DOHH2 (cell line): ENCODE results near the gene TMEM250.

Experiments used
- H3F3A ChIP-seq: fragments of 200-600 bp; sonication (generic), shearing (Covaris generic); 2 replicates; pipeline ENCODE4 v1.6.0; 2016; ENCODE audit warnings: antibody characterized with exemption, mild to moderate bottlenecking; ENCODE audit not compliant: control insufficient read depth, insufficient read depth
- H3K27ac ChIP-seq: fragments of 200-600 bp; sonication (generic); 2 replicates; pipeline ENCODE4 v1.5.1; 2014; ENCODE audit warnings: low read depth, mild to moderate bottlenecking, low read length, moderate library complexity
- H3K27me3 ChIP-seq: fragments of 200-600 bp; sonication (generic); 2 replicates; pipeline ENCODE4 v1.6.1; 2014; ENCODE audit warnings: mild to moderate bottlenecking, low read length, mixed read lengths; ENCODE audit not compliant: control insufficient read depth
- H3K36me3 ChIP-seq: fragments of 200-600 bp; sonication (generic); 2 replicates; pipeline ENCODE4 v1.6.1; 2014; ENCODE audit warnings: mild to moderate bottlenecking, low read length, moderate library complexity, mixed read lengths; ENCODE audit not compliant: control insufficient read depth
- H3K4me1 ChIP-seq: fragments of 200-600 bp; sonication (generic); 2 replicates; pipeline ENCODE4 v1.6.1; 2014; ENCODE audit warnings: mild to moderate bottlenecking, low read length, mixed read lengths; ENCODE audit not compliant: control insufficient read depth
- H3K4me2 ChIP-seq: fragments of 200-600 bp; sonication (generic); 2 replicates; pipeline ENCODE4 v1.6.0; 2014; ENCODE audit warnings: mild to moderate bottlenecking, low read length, moderate library complexity
- H3K4me3 ChIP-seq: fragments of 200-600 bp; sonication (generic); 2 replicates; pipeline ENCODE4 v1.5.1; 2014; ENCODE audit warnings: mild to moderate bottlenecking, low read length, mixed read lengths
- H3K79me2 ChIP-seq: fragments of 200-600 bp; sonication (generic); 2 replicates; pipeline ENCODE4 v1.6.1; 2014; ENCODE audit warnings: mild to moderate bottlenecking, low read length, mixed read lengths; ENCODE audit not compliant: control insufficient read depth
- H3K9me2 ChIP-seq: fragments of 200-600 bp; sonication (generic); replicated peaks from 2 replicates; pipeline ENCODE4 v1.6.1; 2014; ENCODE audit warnings: mild to moderate bottlenecking, low read length, mixed read lengths; ENCODE audit not compliant: control insufficient read depth
- H3K9me3 ChIP-seq: fragments of 200-600 bp; sonication (generic); 2 replicates; pipeline ENCODE4 v1.6.1; 2014; ENCODE audit warnings: antibody characterized with exemption, low read length, mixed read lengths; ENCODE audit not compliant: control insufficient read depth, insufficient read depth
- H4K20me1 ChIP-seq: fragments of 200-600 bp; sonication (generic); 2 replicates; pipeline ENCODE4 v1.6.0; 2014; ENCODE audit warnings: low read depth, mild to moderate bottlenecking, antibody characterized with exemption, low read length, moderate library complexity; ENCODE audit not compliant: control insufficient read depth, insufficient read depth
- CTCF ChIP-seq: fragments of 200-600 bp; sonication (generic); IDR thresholded peaks from one replicate; pipeline ENCODE4 v1.5.1; 2014; ENCODE audit warnings: antibody characterized with exemption, mild to moderate bottlenecking, low read depth, low read length; ENCODE audit not compliant: poor library complexity, severe bottlenecking
- EZH2phosphoT487 ChIP-seq: fragments of 200-600 bp; sonication (generic); IDR thresholded peaks from 2 replicates; pipeline ENCODE4 v1.6.1; 2017; ENCODE audit warnings: borderline replicate concordance, mild to moderate bottlenecking, antibody characterized with exemption, low read length, moderate library complexity, mixed read lengths

The TMEM250 gene

GRCh38 chr9:136115641-136116359 is 2.9 kb downstream of the TMEM250 start:
- Histone ChIP-seq H3K9me2 (no peaks in the 10 kb centered on the region), H3K4me1 (peaks cover 20% of the 10 kb centered on the region), H3K79me2 (peaks cover 41% of the 10 kb centered on the region), H4K20me1 (no peaks in the 10 kb centered on the region), H3K4me3 (no peak overlapping the region), H3K27me3 (no peaks in the 10 kb centered on the region), H3K9me3 (no peaks in the 10 kb centered on the region), H3F3A (peaks cover 8% of the 10 kb centered on the region; the same call in 1 of the 2 replicates), H3K4me2 (no peak overlapping the region), H3K27ac (no peak overlapping the region), H3K36me3 (peaks cover 32% of the 10 kb centered on the region)
- no peak for TF ChIP-seq EZH2phosphoT487
- TF ChIP-seq CTCF: no peak

- Histone ChIP-seq H3K9me2 (no peaks in the 10 kb centered on the region), H3F3A (peaks cover 8% of the 10 kb centered on the region; the same call in 1 of the 2 replicates), H3K4me2 (no peak overlapping the region), H3K79me2 (peaks cover 37% of the 10 kb centered on the region), H3K27ac (no peak overlapping the region), H3K9me3 (no peaks in the 10 kb centered on the region), H3K4me3 (no peak overlapping the region), H4K20me1 (no peaks in the 10 kb centered on the region), H3K4me1 (peaks cover 22% of the 10 kb centered on the region), H3K27me3 (no peaks in the 10 kb centered on the region), H3K36me3 (peaks cover 32% of the 10 kb centered on the region)
- TF ChIP-seq CTCF (no peak), EZH2phosphoT487 (no peak)
Measured at GRCh38 chr9:136115206-136115605, 3.5 kb downstream of the TMEM250 start.

DNA sequence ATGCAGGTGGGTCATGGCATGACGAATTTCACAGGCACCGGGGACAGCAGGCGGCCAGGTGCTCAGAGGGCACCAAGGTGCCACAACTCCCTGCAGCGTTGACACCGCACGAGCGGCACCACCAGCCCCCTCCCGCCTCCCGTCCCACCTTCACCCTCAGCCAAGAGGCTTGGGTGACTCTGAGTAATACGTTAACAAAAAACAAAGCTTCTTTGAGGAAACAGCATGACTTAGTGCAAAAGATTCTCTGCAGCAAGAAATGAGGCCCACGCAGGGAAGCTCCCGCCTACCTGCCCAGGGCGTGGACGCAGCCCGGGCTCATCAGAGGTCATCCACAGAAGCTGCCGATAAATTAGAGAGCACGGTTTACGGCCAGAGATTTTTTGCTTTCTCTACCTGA is 4.1 kb downstream of the TMEM250 start:
- H3K27me3 ChIP-seq: no peaks in the 10 kb centered on the region
- H3K4me1 ChIP-seq: peaks cover 23% of the 10 kb centered on the region
- no peaks in the 10 kb centered on the region for H3K9me2 ChIP-seq
- no peak overlapping the region for H3K27ac ChIP-seq
- no peak for TF ChIP-seq CTCF
- H3K4me2 ChIP-seq: no peak overlapping the region
- peaks cover 31% of the 10 kb centered on the region for H3K79me2 ChIP-seq
- H3K4me3 ChIP-seq: no peak overlapping the region
- H4K20me1 ChIP-seq: no peaks in the 10 kb centered on the region
- H3F3A ChIP-seq: peaks cover 6% of the 10 kb centered on the region; the same call in 1 of the 2 replicates
- H3K36me3 ChIP-seq: peaks cover 32% of the 10 kb centered on the region
- no peaks in the 10 kb centered on the region for H3K9me3 ChIP-seq
